ENCODE results near the gene MYORG.

GRCh38 chr9:34334916-34335315 lies 41.8 kb downstream of the MYORG start:
- TF ChIP-seq POLR2A (IDR thresholded peaks at IDR 0.05) (no peak), CTCF (IDR thresholded peaks at IDR 0.05) (no peak)

Data from breast epithelium (tissue), 3 donors.